IMR-90 (cell line): ENCODE results near the gene ETV6. TPM values are rescaled to one million over a fixed set of nuclear protein-coding genes. Genes with fewer than 3 reads are reported as not detected.

Experiments used
- ATAC-seq: fragments of 200-7000 bp; cut with Tn5 transposase; 2 replicates; pipeline ENCODE4 v1.9.1; 2020; ENCODE audit warnings: low read depth, mild to moderate bottlenecking, moderate library complexity
- BruUV-seq: library from RNA; stranded (reverse); fragments of 400-500 nt; replicated peaks from 2 replicates; lab custom pipeline; 2021; lab: Mats Ljungman, UMichigan
- CTCF ChIA-PET: fragments of 300-600 bp; formaldehyde crosslinking; extraction: SDS; loops from one replicate; lab custom pipeline; 2021; ENCODE audit warnings: antibody characterized with exemption; lab: Yijun Ruan, JAX
- POLR2A ChIA-PET: fragments of 300-600 bp; sonication (Branson Sonifier 250); formaldehyde crosslinking; loops from one replicate; lab custom pipeline; 2022; ENCODE audit warnings: antibody characterized with exemption; ENCODE audit not compliant: unreplicated experiment; lab: Charles Lee
- DNase-seq: peaks from one replicate; pipeline ENCODE4 v3.0.0; 2013
- H2AFZ ChIP-seq: replicated peaks from 2 replicates; pipeline ENCODE3; 2013; ENCODE audit warnings: low read length, mild to moderate bottlenecking; ENCODE audit not compliant: poor library complexity
- H2AK5ac ChIP-seq: 2 replicates; pipeline ENCODE4 v1.6.1; 2013; ENCODE audit warnings: low read depth, low read length, inconsistent platforms
- H2AK9ac ChIP-seq: replicated peaks from 2 replicates; pipeline ENCODE3; 2013; ENCODE audit warnings: mild to moderate bottlenecking, low read depth, low read length, moderate library complexity; ENCODE audit not compliant: poor library complexity
- H2BK120ac ChIP-seq: 2 replicates; pipeline ENCODE4 v1.6.1; 2013; ENCODE audit warnings: low read depth, low read length, inconsistent platforms
- H2BK15ac ChIP-seq: 3 replicates; pipeline ENCODE4 v1.6.1; 2013; ENCODE audit warnings: low read depth, low read length, inconsistent platforms
- H2BK20ac ChIP-seq: 2 replicates; pipeline ENCODE4 v1.6.1; 2013; ENCODE audit warnings: low read depth, mild to moderate bottlenecking, inconsistent platforms, low read length, moderate library complexity
- H2BK5ac ChIP-seq: 2 replicates; pipeline ENCODE4 v1.6.1; 2013; ENCODE audit warnings: mild to moderate bottlenecking, low read depth, low read length, inconsistent platforms; ENCODE audit not compliant: poor library complexity, severe bottlenecking
- H3K14ac ChIP-seq: replicated peaks from 2 replicates; pipeline ENCODE4 v1.6.1; 2013; ENCODE audit warnings: low read depth, low read length, inconsistent platforms
- H3K18ac ChIP-seq: 2 replicates; pipeline ENCODE4 v1.6.1; 2013; ENCODE audit warnings: low read depth, low read length, control low read depth
- H3K23ac ChIP-seq: 2 replicates; pipeline ENCODE4 v1.6.1; 2013; ENCODE audit warnings: low read depth, low read length, inconsistent platforms
- H3K27ac ChIP-seq: 2 replicates; pipeline ENCODE4 v1.5.1; 2013; ENCODE audit warnings: mild to moderate bottlenecking, control low read depth, low read length; ENCODE audit not compliant: insufficient read depth
- H3K27me3 ChIP-seq: 2 replicates; pipeline ENCODE4 v1.6.1; 2013; ENCODE audit warnings: low read length; ENCODE audit not compliant: control insufficient read depth, insufficient read depth
- H3K36me3 ChIP-seq: 2 replicates; pipeline ENCODE4 v1.6.1; 2013; ENCODE audit warnings: low read length, mixed read lengths; ENCODE audit not compliant: control insufficient read depth, insufficient read depth
- H3K4ac ChIP-seq: 2 replicates; pipeline ENCODE4 v1.6.1; 2013; ENCODE audit warnings: low read depth, low read length, inconsistent platforms
- H3K4me1 ChIP-seq: 2 replicates; pipeline ENCODE4 v1.6.1; 2013; ENCODE audit warnings: low read length, mixed read lengths; ENCODE audit not compliant: control insufficient read depth, insufficient read depth
- H3K4me2 ChIP-seq: 2 replicates; pipeline ENCODE4 v1.6.1; 2013; ENCODE audit warnings: low read depth, mild to moderate bottlenecking, control low read depth, low read length, moderate library complexity
- H3K4me3 ChIP-seq: 2 replicates; pipeline ENCODE4 v1.5.1; 2013; ENCODE audit warnings: low read depth, mild to moderate bottlenecking, control low read depth, low read length, moderate library complexity; ENCODE audit not compliant: insufficient read depth
- H3K56ac ChIP-seq: 2 replicates; pipeline ENCODE4 v1.6.1; 2013; ENCODE audit warnings: low read length, inconsistent platforms; ENCODE audit not compliant: insufficient read depth; ENCODE audit errors: extremely low read depth
- H3K79me1 ChIP-seq, 2 experiments: 2 replicates each; pipeline ENCODE4 v1.6.1; 2013; ENCODE audit warnings: low read length in 2 of 2, inconsistent platforms in 1 of 2, low read depth in 1 of 2
- H3K9ac ChIP-seq: 2 replicates; pipeline ENCODE4 v1.6.1; 2013; ENCODE audit warnings: low read depth, low read length, control low read depth
- H3K9me1 ChIP-seq: 2 replicates; pipeline ENCODE4 v1.6.1; 2013; ENCODE audit warnings: low read length, inconsistent platforms; ENCODE audit not compliant: insufficient read depth
- H3K9me3 ChIP-seq: 2 replicates; pipeline ENCODE4 v1.6.1; 2013; ENCODE audit warnings: low read length; ENCODE audit not compliant: control insufficient read depth, insufficient read depth
- H4K20me1 ChIP-seq: 2 replicates; pipeline ENCODE4 v1.6.1; 2013; ENCODE audit warnings: low read length, inconsistent platforms; ENCODE audit not compliant: insufficient read depth
- H4K5ac ChIP-seq: 2 replicates; pipeline ENCODE4 v1.6.1; 2013; ENCODE audit warnings: mild to moderate bottlenecking, low read depth, low read length, control low read depth
- H4K8ac ChIP-seq, 2 experiments: 2 replicates each; pipeline ENCODE4 v1.6.1; 2013; ENCODE audit warnings: low read depth in 2 of 2, low read length in 2 of 2, control low read depth in 1 of 2, inconsistent platforms in 1 of 2
- H4K91ac ChIP-seq: 2 replicates; pipeline ENCODE4 v1.6.1; 2013; ENCODE audit warnings: low read depth, low read length, inconsistent platforms; ENCODE audit not compliant: insufficient read depth
- MAFK ChIP-seq: IDR thresholded peaks from 2 replicates; pipeline ENCODE4 v1.6.1; 2012; ENCODE audit warnings: low read depth, low read length, improper control_type of control experiment
- MAZ ChIP-seq: IDR thresholded peaks from 2 replicates; pipeline ENCODE4 v1.6.1; 2012; ENCODE audit warnings: low read depth, mild to moderate bottlenecking, low read length, improper control_type of control experiment, moderate library complexity, borderline replicate concordance
- MXI1 ChIP-seq: IDR thresholded peaks from 2 replicates; pipeline ENCODE4 v1.6.1; 2012; ENCODE audit warnings: low read depth, mild to moderate bottlenecking, low read length, moderate library complexity, borderline replicate concordance
- POLR2A ChIP-seq: IDR thresholded peaks from 2 replicates; pipeline ENCODE4 v1.6.1; 2012; ENCODE audit warnings: mild to moderate bottlenecking, low read depth, low read length
- RAD21 ChIP-seq: IDR thresholded peaks from 2 replicates; pipeline ENCODE4 v1.6.1; 2012; ENCODE audit warnings: low read length, improper control_type of control experiment
- RFX5 ChIP-seq: IDR thresholded peaks from 2 replicates; pipeline ENCODE4 v1.8.0; 2012; ENCODE audit warnings: low read depth, mild to moderate bottlenecking, low read length, moderate library complexity
- WGBS, 2 experiments: methylation state at CpG; one replicate each; pipeline versions ENCODE4 v1.1.5 to v1.1.7; 2013; ENCODE audit warnings: missing lambda C conversion rate in 2 of 2; ENCODE audit not compliant: insufficient read length in 1 of 2; ENCODE audit errors: extremely low coverage in 2 of 2; 5-methylcytosine and 5-hydroxymethylcytosine counted together
- dilution Hi-C: fragments of 300-500 bp; cut with HindIII; formaldehyde crosslinking; loops from one replicate; pipeline ENCODE4 v1.14.3; 2018; ENCODE audit warnings: low sequenced_read_pairs; ENCODE audit not compliant: unreplicated experiment
- in situ Hi-C: fragments of 300-500 bp; cut with MboI; formaldehyde crosslinking; loops from 3 replicates; pipeline ENCODE4 v1.14.3; 2019; ENCODE audit warnings: low sequenced_read_pairs, inconsistent platforms, mixed read lengths
- intact Hi-C: fragments of 100-400 bp; cut with micrococcal nuclease; formaldehyde crosslinking; loops from 2 replicates; pipeline ENCODE4 v1.10.0; 2022
- polyA plus RNA-seq, 3 experiments: library from polyadenylated mRNA; depleted of rRNA; stranded (reverse); fragments of >200 nt; gene quantifications; 2 replicates each; pipeline ENCODE4 v1.2.3, GENCODE V29; 2012; ENCODE audit warnings: low replicate concordance in 1 of 3
- total RNA-seq: library from RNA; depleted of rRNA; stranded (reverse); fragments of >200 nt; gene quantifications from 2 replicates; pipeline ENCODE4 v1.2.3, GENCODE V29; 2012
- TF ChIP-seq, protein P1 (sequence below): conservative IDR thresholded peaks from 2 replicates; pipeline ENCODE4 v1.5.1; 2012; ENCODE audit warnings: mild to moderate bottlenecking, low read depth, low read length, improper control_type of control experiment
- TF ChIP-seq, protein P2 (sequence below): fragments of 150-350 bp; IDR thresholded peaks from 2 replicates; pipeline ENCODE4 v1.6.1; 2017; ENCODE audit warnings: mild to moderate bottlenecking, antibody characterized with exemption, low read length, low read depth

ETV6 gene
- total and polyA plus RNA-seq, 2 of the 4 experiments (the other 2 are of a cell fraction): 8.4 to 9.9 TPM

DNA sequence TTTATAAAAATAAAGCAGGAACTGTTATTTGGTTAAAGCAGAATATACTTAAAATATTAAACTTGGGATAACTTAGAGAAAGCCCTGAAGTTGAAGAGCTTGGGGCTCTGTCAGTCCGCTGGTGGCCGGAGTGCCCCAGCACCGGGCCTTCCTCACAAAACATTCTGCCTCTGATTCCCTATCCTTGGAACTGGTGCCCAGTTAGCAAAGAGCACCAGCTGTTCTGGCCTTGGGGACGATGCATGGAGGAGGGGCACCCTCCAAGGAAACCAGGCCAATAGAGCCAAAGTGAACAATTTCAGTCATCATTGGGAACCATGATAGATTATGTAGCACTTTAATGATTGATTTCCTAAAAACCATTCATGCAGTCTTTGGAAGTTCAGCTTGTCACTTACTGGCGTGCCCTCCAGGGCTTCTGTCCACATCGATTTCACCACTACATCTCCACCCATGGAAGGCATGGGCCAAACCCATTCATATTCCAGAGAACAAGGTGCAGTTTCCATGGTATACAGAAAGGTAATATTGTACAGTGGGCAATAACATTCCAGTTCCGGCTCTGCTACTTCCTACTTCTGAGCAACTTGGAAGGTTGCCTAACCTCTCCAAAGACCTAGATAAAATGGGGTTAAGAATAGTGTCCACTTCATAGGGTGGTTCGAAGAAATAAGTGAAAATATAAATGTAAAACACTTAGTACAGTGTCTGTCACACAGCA lies 145.9 kb downstream of the ETV6 start:
- Histone ChIP-seq H2AK9ac (peak overlapping the region; percentile 39), H2BK20ac (peak overlapping the region; percentile 97), H2BK5ac (peak overlapping the region; percentile 93), H2BK15ac (peak overlapping the region; percentile 97; the same call in 2 of the 3 replicates), H4K91ac (peak overlapping the region; percentile 93), H3K27me3 (no peaks in the 10 kb centered on the region), H3K4me3 (no peak overlapping the region), H3K56ac (peak overlapping the region; percentile 35), H2AFZ (no peak overlapping the region), H4K8ac (peak overlapping the region; percentile 88 to 96), H3K4me1 (peaks cover 42% of the 10 kb centered on the region), H3K9me1 (peaks cover 47% of the 10 kb centered on the region), H2AK5ac (peak overlapping the region; percentile 95), H3K36me3 (peaks cover 1% of the 10 kb centered on the region; the same call in 1 of the 2 replicates), H3K27ac (peak overlapping the region; percentile 77), H4K5ac (peak overlapping the region; percentile 92), H3K23ac (peak overlapping the region; percentile 32), H2BK120ac (peak overlapping the region; percentile 97), H3K14ac (peak overlapping the region; percentile 78), H4K20me1 (peaks cover 3% of the 10 kb centered on the region; the same call in 1 of the 2 replicates), H3K79me1 (peaks cover 36 to 75% of the 10 kb centered on the region in 2 experiments), H3K4ac (peak overlapping the region; percentile 92), H3K9me3 (no peaks in the 10 kb centered on the region), H3K4me2 (peak overlapping the region; percentile 43; the same call in 1 of the 2 replicates), H3K18ac (peak overlapping the region; percentile 94), H3K9ac (peak overlapping the region; percentile 16; the same call in 1 of the 2 replicates)
- CTCF ChIA-PET: no interaction called here
- no peak for ATAC-seq
- intact Hi-C loops (loop anchor here (5.0 kb wide), 1 partner anchor 237 kb away; no protein-coding TSS in a partner anchor), in situ Hi-C loops (no loop called here), dilution Hi-C loops (no loop called here)
- POLR2A ChIA-PET: interaction anchor here (0.6 kb wide), 1 partner anchor 157 kb away, joined by 3 read pairs; no protein-coding TSS in a partner anchor
- no TSS peak for BruUV-seq
- TF ChIP-seq MAFK (no peak), RFX5 (no peak), MAZ (no peak), RAD21 (no peak), POLR2A (no peak), MXI1 (no peak)
- TF ChIP-seq, protein P1, sequence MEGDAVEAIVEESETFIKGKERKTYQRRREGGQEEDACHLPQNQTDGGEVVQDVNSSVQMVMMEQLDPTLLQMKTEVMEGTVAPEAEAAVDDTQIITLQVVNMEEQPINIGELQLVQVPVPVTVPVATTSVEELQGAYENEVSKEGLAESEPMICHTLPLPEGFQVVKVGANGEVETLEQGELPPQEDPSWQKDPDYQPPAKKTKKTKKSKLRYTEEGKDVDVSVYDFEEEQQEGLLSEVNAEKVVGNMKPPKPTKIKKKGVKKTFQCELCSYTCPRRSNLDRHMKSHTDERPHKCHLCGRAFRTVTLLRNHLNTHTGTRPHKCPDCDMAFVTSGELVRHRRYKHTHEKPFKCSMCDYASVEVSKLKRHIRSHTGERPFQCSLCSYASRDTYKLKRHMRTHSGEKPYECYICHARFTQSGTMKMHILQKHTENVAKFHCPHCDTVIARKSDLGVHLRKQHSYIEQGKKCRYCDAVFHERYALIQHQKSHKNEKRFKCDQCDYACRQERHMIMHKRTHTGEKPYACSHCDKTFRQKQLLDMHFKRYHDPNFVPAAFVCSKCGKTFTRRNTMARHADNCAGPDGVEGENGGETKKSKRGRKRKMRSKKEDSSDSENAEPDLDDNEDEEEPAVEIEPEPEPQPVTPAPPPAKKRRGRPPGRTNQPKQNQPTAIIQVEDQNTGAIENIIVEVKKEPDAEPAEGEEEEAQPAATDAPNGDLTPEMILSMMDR: no peak
- TF ChIP-seq, protein P2, sequence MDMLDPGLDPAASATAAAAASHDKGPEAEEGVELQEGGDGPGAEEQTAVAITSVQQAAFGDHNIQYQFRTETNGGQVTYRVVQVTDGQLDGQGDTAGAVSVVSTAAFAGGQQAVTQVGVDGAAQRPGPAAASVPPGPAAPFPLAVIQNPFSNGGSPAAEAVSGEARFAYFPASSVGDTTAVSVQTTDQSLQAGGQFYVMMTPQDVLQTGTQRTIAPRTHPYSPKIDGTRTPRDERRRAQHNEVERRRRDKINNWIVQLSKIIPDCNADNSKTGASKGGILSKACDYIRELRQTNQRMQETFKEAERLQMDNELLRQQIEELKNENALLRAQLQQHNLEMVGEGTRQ: no peak
- no peak for DNase-seq
- no CpG with 5 or more reads among the region's 8 CpGs for WGBS, 2 experiments
